IMR-90 (cell line): ENCODE results near the gene LINGO1. TPM values are rescaled to one million over a fixed set of nuclear protein-coding genes. Genes with fewer than 3 reads are reported as not detected.

Source experiments
- ATAC-seq: fragments of 200-7000 bp; cut with Tn5 transposase; 2 replicates; pipeline ENCODE4 v1.9.1; 2020; ENCODE audit warnings: low read depth, mild to moderate bottlenecking, moderate library complexity
- BruUV-seq: library from RNA; stranded (reverse); fragments of 400-500 nt; replicated peaks from 2 replicates; lab custom pipeline; 2021; lab: Mats Ljungman, UMichigan
- CTCF ChIA-PET: fragments of 300-600 bp; formaldehyde crosslinking; extraction: SDS; loops from one replicate; lab custom pipeline; 2021; ENCODE audit warnings: antibody characterized with exemption; lab: Yijun Ruan, JAX
- POLR2A ChIA-PET: fragments of 300-600 bp; sonication (Branson Sonifier 250); formaldehyde crosslinking; loops from one replicate; lab custom pipeline; 2022; ENCODE audit warnings: antibody characterized with exemption; ENCODE audit not compliant: unreplicated experiment; lab: Charles Lee
- DNase-seq: peaks from one replicate; pipeline ENCODE4 v3.0.0; 2013
- H2AFZ ChIP-seq: replicated peaks from 2 replicates; pipeline ENCODE3; 2013; ENCODE audit warnings: low read length, mild to moderate bottlenecking; ENCODE audit not compliant: poor library complexity
- H2AK5ac ChIP-seq: 2 replicates; pipeline ENCODE4 v1.6.1; 2013; ENCODE audit warnings: low read depth, low read length, inconsistent platforms
- H2AK9ac ChIP-seq: replicated peaks from 2 replicates; pipeline ENCODE3; 2013; ENCODE audit warnings: mild to moderate bottlenecking, low read depth, low read length, moderate library complexity; ENCODE audit not compliant: poor library complexity
- H2BK120ac ChIP-seq: 2 replicates; pipeline ENCODE4 v1.6.1; 2013; ENCODE audit warnings: low read depth, low read length, inconsistent platforms
- H2BK15ac ChIP-seq: 3 replicates; pipeline ENCODE4 v1.6.1; 2013; ENCODE audit warnings: low read depth, low read length, inconsistent platforms
- H2BK20ac ChIP-seq: 2 replicates; pipeline ENCODE4 v1.6.1; 2013; ENCODE audit warnings: low read depth, mild to moderate bottlenecking, inconsistent platforms, low read length, moderate library complexity
- H2BK5ac ChIP-seq: 2 replicates; pipeline ENCODE4 v1.6.1; 2013; ENCODE audit warnings: mild to moderate bottlenecking, low read depth, low read length, inconsistent platforms; ENCODE audit not compliant: poor library complexity, severe bottlenecking
- H3K14ac ChIP-seq: replicated peaks from 2 replicates; pipeline ENCODE4 v1.6.1; 2013; ENCODE audit warnings: low read depth, low read length, inconsistent platforms
- H3K18ac ChIP-seq: 2 replicates; pipeline ENCODE4 v1.6.1; 2013; ENCODE audit warnings: low read depth, low read length, control low read depth
- H3K23ac ChIP-seq: 2 replicates; pipeline ENCODE4 v1.6.1; 2013; ENCODE audit warnings: low read depth, low read length, inconsistent platforms
- H3K27ac ChIP-seq: 2 replicates; pipeline ENCODE4 v1.5.1; 2013; ENCODE audit warnings: mild to moderate bottlenecking, control low read depth, low read length; ENCODE audit not compliant: insufficient read depth
- H3K27me3 ChIP-seq: 2 replicates; pipeline ENCODE4 v1.6.1; 2013; ENCODE audit warnings: low read length; ENCODE audit not compliant: control insufficient read depth, insufficient read depth
- H3K36me3 ChIP-seq: 2 replicates; pipeline ENCODE4 v1.6.1; 2013; ENCODE audit warnings: low read length, mixed read lengths; ENCODE audit not compliant: control insufficient read depth, insufficient read depth
- H3K4ac ChIP-seq: 2 replicates; pipeline ENCODE4 v1.6.1; 2013; ENCODE audit warnings: low read depth, low read length, inconsistent platforms
- H3K4me1 ChIP-seq: 2 replicates; pipeline ENCODE4 v1.6.1; 2013; ENCODE audit warnings: low read length, mixed read lengths; ENCODE audit not compliant: control insufficient read depth, insufficient read depth
- H3K4me2 ChIP-seq: 2 replicates; pipeline ENCODE4 v1.6.1; 2013; ENCODE audit warnings: low read depth, mild to moderate bottlenecking, control low read depth, low read length, moderate library complexity
- H3K4me3 ChIP-seq: 2 replicates; pipeline ENCODE4 v1.5.1; 2013; ENCODE audit warnings: low read depth, mild to moderate bottlenecking, control low read depth, low read length, moderate library complexity; ENCODE audit not compliant: insufficient read depth
- H3K56ac ChIP-seq: 2 replicates; pipeline ENCODE4 v1.6.1; 2013; ENCODE audit warnings: low read length, inconsistent platforms; ENCODE audit not compliant: insufficient read depth; ENCODE audit errors: extremely low read depth
- H3K79me1 ChIP-seq, 2 experiments: 2 replicates each; pipeline ENCODE4 v1.6.1; 2013; ENCODE audit warnings: low read length in 2 of 2, inconsistent platforms in 1 of 2, low read depth in 1 of 2
- H3K9ac ChIP-seq: 2 replicates; pipeline ENCODE4 v1.6.1; 2013; ENCODE audit warnings: low read depth, low read length, control low read depth
- H3K9me1 ChIP-seq: 2 replicates; pipeline ENCODE4 v1.6.1; 2013; ENCODE audit warnings: low read length, inconsistent platforms; ENCODE audit not compliant: insufficient read depth
- H3K9me3 ChIP-seq: 2 replicates; pipeline ENCODE4 v1.6.1; 2013; ENCODE audit warnings: low read length; ENCODE audit not compliant: control insufficient read depth, insufficient read depth
- H4K20me1 ChIP-seq: 2 replicates; pipeline ENCODE4 v1.6.1; 2013; ENCODE audit warnings: low read length, inconsistent platforms; ENCODE audit not compliant: insufficient read depth
- H4K5ac ChIP-seq: 2 replicates; pipeline ENCODE4 v1.6.1; 2013; ENCODE audit warnings: mild to moderate bottlenecking, low read depth, low read length, control low read depth
- H4K8ac ChIP-seq, 2 experiments: 2 replicates each; pipeline ENCODE4 v1.6.1; 2013; ENCODE audit warnings: low read depth in 2 of 2, low read length in 2 of 2, control low read depth in 1 of 2, inconsistent platforms in 1 of 2
- H4K91ac ChIP-seq: 2 replicates; pipeline ENCODE4 v1.6.1; 2013; ENCODE audit warnings: low read depth, low read length, inconsistent platforms; ENCODE audit not compliant: insufficient read depth
- CTCF ChIP-seq: conservative IDR thresholded peaks from 2 replicates; pipeline ENCODE4 v1.5.1; 2012; ENCODE audit warnings: mild to moderate bottlenecking, low read depth, low read length, improper control_type of control experiment
- MXI1 ChIP-seq: IDR thresholded peaks from 2 replicates; pipeline ENCODE4 v1.6.1; 2012; ENCODE audit warnings: low read depth, mild to moderate bottlenecking, low read length, moderate library complexity, borderline replicate concordance
- POLR2A ChIP-seq: IDR thresholded peaks from 2 replicates; pipeline ENCODE4 v1.6.1; 2012; ENCODE audit warnings: mild to moderate bottlenecking, low read depth, low read length
- RAD21 ChIP-seq: IDR thresholded peaks from 2 replicates; pipeline ENCODE4 v1.6.1; 2012; ENCODE audit warnings: low read length, improper control_type of control experiment
- RFX5 ChIP-seq: IDR thresholded peaks from 2 replicates; pipeline ENCODE4 v1.8.0; 2012; ENCODE audit warnings: low read depth, mild to moderate bottlenecking, low read length, moderate library complexity
- USF2 ChIP-seq: fragments of 150-350 bp; IDR thresholded peaks from 2 replicates; pipeline ENCODE4 v1.6.1; 2017; ENCODE audit warnings: mild to moderate bottlenecking, antibody characterized with exemption, low read length, low read depth
- WGBS, 2 experiments: methylation state at CpG; one replicate each; pipeline versions ENCODE4 v1.1.5 to v1.1.7; 2013; ENCODE audit warnings: missing lambda C conversion rate in 2 of 2; ENCODE audit not compliant: insufficient read length in 1 of 2; ENCODE audit errors: extremely low coverage in 2 of 2; 5-methylcytosine and 5-hydroxymethylcytosine counted together
- dilution Hi-C: fragments of 300-500 bp; cut with HindIII; formaldehyde crosslinking; loops from one replicate; pipeline ENCODE4 v1.14.3; 2018; ENCODE audit warnings: low sequenced_read_pairs; ENCODE audit not compliant: unreplicated experiment
- in situ Hi-C: fragments of 300-500 bp; cut with MboI; formaldehyde crosslinking; loops from 3 replicates; pipeline ENCODE4 v1.14.3; 2019; ENCODE audit warnings: low sequenced_read_pairs, inconsistent platforms, mixed read lengths
- intact Hi-C: fragments of 100-400 bp; cut with micrococcal nuclease; formaldehyde crosslinking; loops from 2 replicates; pipeline ENCODE4 v1.10.0; 2022
- polyA plus RNA-seq, 3 experiments: library from polyadenylated mRNA; depleted of rRNA; stranded (reverse); fragments of >200 nt; gene quantifications; 2 replicates each; pipeline ENCODE4 v1.2.3, GENCODE V29; 2012; ENCODE audit warnings: low replicate concordance in 1 of 3
- total RNA-seq: library from RNA; depleted of rRNA; stranded (reverse); fragments of >200 nt; gene quantifications from 2 replicates; pipeline ENCODE4 v1.2.3, GENCODE V29; 2012

Gene LINGO1
- total and polyA plus RNA-seq, 2 of the 4 experiments (the other 2 are of a cell fraction): 0.05 TPM; not detected in 1

GRCh38 chr15:77617476-77618230, 15.1 kb downstream of the LINGO1 start:
- Histone ChIP-seq H3K9me1 (no peaks in the 10 kb centered on the region), H3K18ac (no peak overlapping the region), H3K56ac (no peak overlapping the region), H3K23ac (no peak overlapping the region), H4K91ac (no peak overlapping the region), H4K20me1 (no peaks in the 10 kb centered on the region), H3K9me3 (no peaks in the 10 kb centered on the region), H3K4me1 (no peaks in the 10 kb centered on the region), H2AK5ac (no peak overlapping the region), H3K4me3 (no peak overlapping the region), H3K79me1 (no peaks in the 10 kb centered on the region), H3K14ac (no peak overlapping the region), H3K4ac (no peak overlapping the region), H4K8ac (no peak overlapping the region), H4K5ac (no peak overlapping the region), H3K27me3 (peaks cover 47% of the 10 kb centered on the region), H3K27ac (no peak overlapping the region), H3K9ac (no peak overlapping the region), H2AFZ (no peak overlapping the region), H3K4me2 (no peak overlapping the region), H2BK15ac (no peak overlapping the region), H3K36me3 (no peaks in the 10 kb centered on the region), H2BK5ac (no peak overlapping the region), H2BK120ac (no peak overlapping the region), H2BK20ac (no peak overlapping the region), H2AK9ac (no peak overlapping the region)
- intact Hi-C loops (no loop called here), dilution Hi-C loops (no loop called here), in situ Hi-C loops (no loop called here)
- no CpG with 5 or more reads among the region's 12 CpGs for WGBS, 2 experiments
- ATAC-seq (peak; percentile 51; the same call in 1 of the 2 replicates), DNase-seq (no peak)
- CTCF ChIA-PET: interaction anchor here (1.4 kb wide), 1 partner anchor 11 kb away, joined by 3 read pairs; no protein-coding TSS in a partner anchor
- no peak for TF ChIP-seq RAD21
- no peak for TF ChIP-seq RFX5
- 0 out of 2 replicates have a peak, but pooled peaks have one; percentile 21 for TF ChIP-seq CTCF
- TF ChIP-seq POLR2A: no peak
- TF ChIP-seq MXI1: no peak
- no peak for TF ChIP-seq USF2
- no TSS peak for BruUV-seq
- POLR2A ChIA-PET: no interaction called here
